ENCODE data around the gene CCDC172. TPM values are rescaled to one million over a fixed set of nuclear protein-coding genes. Genes with fewer than 3 reads are reported as not detected.

CCDC172 gene, protein sequence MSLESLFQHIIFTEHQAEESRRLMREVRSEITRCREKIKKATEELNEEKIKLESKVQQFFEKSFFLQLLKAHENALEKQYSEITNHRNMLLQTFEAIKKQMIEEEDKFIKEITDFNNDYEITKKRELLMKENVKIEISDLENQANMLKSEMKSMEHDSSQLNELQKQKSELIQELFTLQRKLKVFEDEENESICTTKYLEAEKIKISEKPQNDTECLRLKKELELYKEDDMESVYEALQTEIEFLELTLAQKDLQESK
- not detected in 2 replicates for total RNA-seq (ENCODE audit: low replicate concordance)

DNA sequence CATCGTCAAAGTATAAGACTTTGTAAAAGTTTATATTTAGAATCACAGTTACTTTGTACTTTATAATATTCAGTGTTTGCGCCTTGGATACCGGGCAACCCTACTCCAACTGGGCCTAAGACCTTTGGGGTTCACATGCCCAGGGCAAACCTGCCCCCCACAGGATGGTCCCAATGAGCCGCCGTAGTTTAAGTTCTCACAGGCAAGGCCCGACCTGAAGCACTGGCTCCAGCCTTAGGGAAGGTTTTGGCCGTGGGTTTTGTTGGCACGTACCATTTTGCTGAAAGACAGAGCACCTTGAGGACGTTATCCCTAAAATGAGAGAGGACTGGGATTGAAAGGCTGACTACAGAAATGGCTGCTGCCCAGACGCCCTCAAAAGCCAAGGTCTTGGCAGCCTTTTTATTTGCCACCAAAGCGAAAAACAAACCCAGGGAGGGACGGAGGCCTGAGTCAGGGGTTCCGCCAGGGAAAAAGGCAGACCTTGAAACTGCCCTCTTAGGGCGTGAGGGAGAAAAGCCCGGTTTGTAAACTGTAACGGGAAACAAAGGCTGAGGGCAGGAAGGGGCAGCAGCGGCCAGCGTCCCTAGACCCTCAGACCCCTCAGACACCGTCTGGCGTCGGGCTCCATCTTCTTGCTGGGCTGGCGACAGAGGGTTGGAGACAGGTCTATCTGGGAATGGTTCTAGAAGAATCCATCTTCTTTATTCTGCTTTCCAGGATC is at the start of gene CCDC172:
Gene CCDC172 (plus strand): TSS at position 222 of the 724 bp plus-strand sequence. CDS start 564 bp downstream, outside the sequence.
- DNase-seq (ENCODE audit: low spot score), result no peak

DNA sequence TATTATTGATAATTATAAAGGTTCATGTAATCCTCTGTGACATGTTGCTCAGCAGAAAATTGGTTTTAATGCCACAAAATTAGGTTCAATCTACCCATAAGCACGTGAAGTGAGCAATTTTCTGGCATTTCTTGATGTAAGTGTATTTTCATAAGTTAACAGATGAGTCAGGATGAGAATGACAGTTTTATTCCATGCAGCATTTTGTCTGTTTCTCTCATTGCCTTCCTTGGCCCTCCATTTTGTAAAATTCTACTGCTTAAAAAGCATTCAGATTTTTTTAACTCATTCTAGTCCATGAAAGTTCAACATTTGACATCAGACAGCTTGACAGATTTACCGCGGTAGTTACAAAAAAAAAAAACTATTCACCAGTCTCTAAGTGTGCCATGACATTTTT is 47.3 kb upstream of the CCDC172 start:
- Mint-ChIP-seq H3K27me3 (ENCODE audit: insufficient read depth, low read depth) (peaks cover 16% of the 10 kb centered on the region), H3K4me1 (peaks cover 24% of the 10 kb centered on the region), H3K36me3 (no peaks in the 10 kb centered on the region), H3K27ac (no peak overlapping the region), H3K4me3 (no peak overlapping the region), H3K9me3 (no peaks in the 10 kb centered on the region)
- Histone ChIP-seq H3K79me2 (ENCODE audit: low read depth) (no peaks in the 10 kb centered on the region), H3K9ac (no peak overlapping the region), H2AFZ (replicated peaks) (no peak overlapping the region), H3K4me2 (no peak overlapping the region), H3K27me3 (peaks cover 53% of the 10 kb centered on the region), H3K36me3 (no peaks in the 10 kb centered on the region), H3K4me3 (no peak overlapping the region), H3K4me1 (peaks cover 32% of the 10 kb centered on the region), H3K9me3 (ENCODE audit: low read depth) (no peaks in the 10 kb centered on the region), H3F3A (ENCODE audit: low read depth) (peaks cover 30% of the 10 kb centered on the region), H4K20me1 (ENCODE audit: low read depth) (peaks cover 8% of the 10 kb centered on the region), H3K27ac (no peak overlapping the region)
- no peak for TF ChIP-seq EZH2 (IDR thresholded peaks at IDR 0.05)
- TF ChIP-seq, protein P1, sequence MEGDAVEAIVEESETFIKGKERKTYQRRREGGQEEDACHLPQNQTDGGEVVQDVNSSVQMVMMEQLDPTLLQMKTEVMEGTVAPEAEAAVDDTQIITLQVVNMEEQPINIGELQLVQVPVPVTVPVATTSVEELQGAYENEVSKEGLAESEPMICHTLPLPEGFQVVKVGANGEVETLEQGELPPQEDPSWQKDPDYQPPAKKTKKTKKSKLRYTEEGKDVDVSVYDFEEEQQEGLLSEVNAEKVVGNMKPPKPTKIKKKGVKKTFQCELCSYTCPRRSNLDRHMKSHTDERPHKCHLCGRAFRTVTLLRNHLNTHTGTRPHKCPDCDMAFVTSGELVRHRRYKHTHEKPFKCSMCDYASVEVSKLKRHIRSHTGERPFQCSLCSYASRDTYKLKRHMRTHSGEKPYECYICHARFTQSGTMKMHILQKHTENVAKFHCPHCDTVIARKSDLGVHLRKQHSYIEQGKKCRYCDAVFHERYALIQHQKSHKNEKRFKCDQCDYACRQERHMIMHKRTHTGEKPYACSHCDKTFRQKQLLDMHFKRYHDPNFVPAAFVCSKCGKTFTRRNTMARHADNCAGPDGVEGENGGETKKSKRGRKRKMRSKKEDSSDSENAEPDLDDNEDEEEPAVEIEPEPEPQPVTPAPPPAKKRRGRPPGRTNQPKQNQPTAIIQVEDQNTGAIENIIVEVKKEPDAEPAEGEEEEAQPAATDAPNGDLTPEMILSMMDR (IDR thresholded peaks at IDR 0.05), result no peak
- no peak for TF ChIP-seq EZH2phosphoT487 (IDR thresholded peaks at IDR 0.05)
- no peak for DNase-seq (ENCODE audit: low spot score)

More for the DNA sequence above, at the start of gene CCDC172:
- Histone ChIP-seq H3K9ac (no peak within 1 kb of the TSS), H3K4me1 (no peaks in the 10 kb centered on the region), H3K4me3 (no peak within 1 kb of the TSS), H3K79me2 (ENCODE audit: low read depth) (no peaks in the 10 kb centered on the region), H3K27me3 (peaks cover 14% of the 10 kb centered on the region), H4K20me1 (ENCODE audit: low read depth) (no peaks in the 10 kb centered on the region), H2AFZ (replicated peaks) (peak within 1 kb of the TSS; percentile 88), H3K36me3 (no peaks in the 10 kb centered on the region), H3K27ac (no peak within 1 kb of the TSS), H3F3A (ENCODE audit: low read depth) (no peaks in the 10 kb centered on the region), H3K9me3 (ENCODE audit: low read depth) (no peaks in the 10 kb centered on the region), H3K4me2 (no peak within 1 kb of the TSS)
- Mint-ChIP-seq H3K4me3 (no peak within 1 kb of the TSS), H3K27ac (no peak within 1 kb of the TSS), H3K4me1 (no peaks in the 10 kb centered on the region), H3K9me3 (no peaks in the 10 kb centered on the region), H3K27me3 (ENCODE audit: insufficient read depth, low read depth) (peaks cover 2% of the 10 kb centered on the region), H3K36me3 (no peaks in the 10 kb centered on the region)
- no peak for TF ChIP-seq EZH2phosphoT487 (IDR thresholded peaks at IDR 0.05)
- no peak for TF ChIP-seq EZH2 (IDR thresholded peaks at IDR 0.05)
- TF ChIP-seq, protein P1 (IDR thresholded peaks at IDR 0.05), result no peak

DNA sequence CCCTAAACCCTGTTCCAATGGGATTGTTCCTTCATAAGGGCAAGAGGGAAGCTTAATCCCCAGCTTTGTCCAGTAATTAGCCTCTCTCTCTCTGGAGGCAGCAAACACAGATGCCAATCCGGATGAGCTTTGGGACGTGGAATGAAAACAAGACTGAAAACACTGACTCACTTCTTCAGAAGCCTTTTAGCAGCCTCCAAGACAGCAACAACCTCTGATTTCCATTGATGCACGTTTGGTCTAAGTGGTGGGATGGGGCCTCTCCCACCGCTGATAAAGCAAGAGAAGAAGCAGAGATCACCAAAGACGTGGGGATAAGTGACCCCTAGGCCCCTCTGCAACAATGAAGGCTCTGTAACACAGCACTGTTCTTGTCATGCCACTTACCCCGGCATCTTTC is 45.4 kb upstream of the CCDC172 start:
- Histone ChIP-seq H4K20me1 (ENCODE audit: low read depth) (peaks cover 8% of the 10 kb centered on the region), H3K4me2 (peak overlapping the region; percentile 68), H3K27ac (peak overlapping the region; percentile 68), H2AFZ (replicated peaks) (no peak overlapping the region), H3F3A (ENCODE audit: low read depth) (peaks cover 30% of the 10 kb centered on the region), H3K36me3 (no peaks in the 10 kb centered on the region), H3K79me2 (ENCODE audit: low read depth) (no peaks in the 10 kb centered on the region), H3K9ac (no peak overlapping the region), H3K4me1 (peaks cover 32% of the 10 kb centered on the region), H3K27me3 (peaks cover 35% of the 10 kb centered on the region), H3K4me3 (no peak overlapping the region), H3K9me3 (ENCODE audit: low read depth) (no peaks in the 10 kb centered on the region)
- Mint-ChIP-seq H3K27ac (no peak overlapping the region), H3K9me3 (no peaks in the 10 kb centered on the region), H3K36me3 (no peaks in the 10 kb centered on the region), H3K27me3 (ENCODE audit: insufficient read depth, low read depth) (peaks cover 15% of the 10 kb centered on the region), H3K4me1 (peaks cover 22% of the 10 kb centered on the region), H3K4me3 (no peak overlapping the region)
- DNase-seq (ENCODE audit: low spot score), result peak; percentile 90
- TF ChIP-seq, protein P1 (IDR thresholded peaks at IDR 0.05), result no peak
- TF ChIP-seq EZH2phosphoT487 (IDR thresholded peaks at IDR 0.05), result peak; percentile 89
- TF ChIP-seq EZH2 (IDR thresholded peaks at IDR 0.05), result no peak
